Measurements from ENCODE around the gene SDK1. TPM values are rescaled to one million over a fixed set of nuclear protein-coding genes. Genes with fewer than 3 reads are reported as not detected.
A peak's percentile ranks its signal among the peaks of the same experiment; 100 is the strongest.

The SDK1 gene
- total RNA-seq, 1 donor from 2014 or later, result 0.26 TPM

DNA sequence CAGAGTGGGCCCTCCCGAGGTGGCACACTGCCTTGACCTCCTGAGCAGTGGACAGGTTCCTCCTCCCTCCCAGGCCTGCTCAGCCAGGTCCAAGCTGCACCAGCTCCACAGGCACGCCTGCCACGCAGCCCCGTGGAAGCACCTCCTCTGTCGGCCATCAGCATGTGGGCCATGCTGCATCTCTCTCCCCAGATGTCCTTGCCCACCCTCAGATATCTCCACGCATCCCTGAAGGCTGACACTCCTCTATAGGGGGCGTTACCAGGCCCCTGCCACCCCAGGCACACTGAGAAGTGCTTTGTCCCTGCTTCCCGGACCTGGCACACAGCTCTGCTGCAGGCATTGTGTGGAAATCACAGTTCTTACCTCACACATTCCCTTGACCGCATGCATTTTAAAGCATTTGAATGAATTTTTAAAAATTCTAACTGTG lies 598.5 kb downstream of the SDK1 start:
- FAIRE-seq, result no peak

DNA sequence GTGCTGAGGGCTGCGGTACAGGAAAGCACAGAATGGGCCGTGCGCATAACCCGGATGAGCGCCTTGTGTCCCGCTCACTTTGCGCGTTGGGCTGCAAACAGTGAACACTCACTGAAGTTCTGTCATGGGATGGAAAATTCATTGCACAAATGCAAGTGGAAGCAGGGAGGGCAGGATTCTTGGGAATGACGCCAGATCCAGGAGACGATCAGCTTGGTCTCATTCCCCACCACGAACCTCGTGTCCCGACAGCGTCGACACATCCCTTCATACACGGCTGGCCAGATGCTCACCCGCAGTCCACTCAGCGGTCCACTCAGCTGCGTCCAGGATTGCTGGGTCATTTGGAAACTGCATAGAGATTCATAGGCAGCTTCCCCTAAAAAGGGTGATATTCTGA lies 607.1 kb downstream of the SDK1 start:
- TF ChIP-seq, protein P1, sequence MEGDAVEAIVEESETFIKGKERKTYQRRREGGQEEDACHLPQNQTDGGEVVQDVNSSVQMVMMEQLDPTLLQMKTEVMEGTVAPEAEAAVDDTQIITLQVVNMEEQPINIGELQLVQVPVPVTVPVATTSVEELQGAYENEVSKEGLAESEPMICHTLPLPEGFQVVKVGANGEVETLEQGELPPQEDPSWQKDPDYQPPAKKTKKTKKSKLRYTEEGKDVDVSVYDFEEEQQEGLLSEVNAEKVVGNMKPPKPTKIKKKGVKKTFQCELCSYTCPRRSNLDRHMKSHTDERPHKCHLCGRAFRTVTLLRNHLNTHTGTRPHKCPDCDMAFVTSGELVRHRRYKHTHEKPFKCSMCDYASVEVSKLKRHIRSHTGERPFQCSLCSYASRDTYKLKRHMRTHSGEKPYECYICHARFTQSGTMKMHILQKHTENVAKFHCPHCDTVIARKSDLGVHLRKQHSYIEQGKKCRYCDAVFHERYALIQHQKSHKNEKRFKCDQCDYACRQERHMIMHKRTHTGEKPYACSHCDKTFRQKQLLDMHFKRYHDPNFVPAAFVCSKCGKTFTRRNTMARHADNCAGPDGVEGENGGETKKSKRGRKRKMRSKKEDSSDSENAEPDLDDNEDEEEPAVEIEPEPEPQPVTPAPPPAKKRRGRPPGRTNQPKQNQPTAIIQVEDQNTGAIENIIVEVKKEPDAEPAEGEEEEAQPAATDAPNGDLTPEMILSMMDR (IDR thresholded peaks at IDR 0.05; ENCODE audit: insufficient read depth, low read length, severe bottlenecking), result no peak
- peak; percentile 40 for FAIRE-seq
- no peaks in the 10 kb centered on the region for H3K27me3 ChIP-seq (ENCODE audit: control insufficient read depth, insufficient read depth, low read length)

More for the DNA sequence above, 598.5 kb downstream of the SDK1 start:
- TF ChIP-seq, protein P1 (IDR thresholded peaks at IDR 0.05; ENCODE audit: insufficient read depth, low read length, severe bottlenecking), result no peak
- DNase-seq (ENCODE audit: low read depth), result no peak
- no peaks in the 10 kb centered on the region for H3K36me3 ChIP-seq (ENCODE audit: control insufficient read depth, insufficient read depth, low read length)
- H3K27me3 ChIP-seq (ENCODE audit: control insufficient read depth, insufficient read depth, low read length), result no peaks in the 10 kb centered on the region
- no peak overlapping the region for H3K4me3 ChIP-seq (ENCODE audit: low read depth, low read length)

DNA sequence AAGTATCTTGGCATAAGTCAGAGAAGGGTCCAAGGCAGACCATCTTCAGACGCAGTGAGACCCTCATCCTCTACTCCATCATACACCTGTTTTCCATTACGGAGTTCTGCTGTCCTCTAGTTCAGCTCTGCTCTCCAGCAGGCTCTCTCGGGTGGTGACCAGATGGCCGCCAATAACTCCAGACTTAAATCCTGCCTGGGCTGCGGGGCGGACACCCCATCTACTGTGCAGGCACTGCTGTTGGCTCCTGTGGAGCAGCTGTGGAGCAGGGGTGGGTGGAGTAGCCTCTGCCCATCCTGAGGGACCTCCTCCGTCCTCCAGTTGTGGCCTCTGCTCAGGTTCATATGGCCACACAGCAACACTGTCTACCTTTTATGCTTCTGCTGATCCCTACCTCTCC lies 608.1 kb downstream of the SDK1 start:
- DNase-seq (ENCODE audit: low read depth) (no peak), FAIRE-seq (no peak)
- no peaks in the 10 kb centered on the region for H3K27me3 ChIP-seq (ENCODE audit: control insufficient read depth, insufficient read depth, low read length)
- TF ChIP-seq, protein P1 (IDR thresholded peaks at IDR 0.05; ENCODE audit: insufficient read depth, low read length, severe bottlenecking), result no peak
- H3K36me3 ChIP-seq (ENCODE audit: control insufficient read depth, insufficient read depth, low read length), result no peaks in the 10 kb centered on the region
- no peak overlapping the region for H3K4me3 ChIP-seq (ENCODE audit: low read depth, low read length)

More for the DNA sequence above, 607.1 kb downstream of the SDK1 start:
- Histone ChIP-seq H3K36me3 (ENCODE audit: control insufficient read depth, insufficient read depth, low read length) (no peaks in the 10 kb centered on the region), H3K4me3 (ENCODE audit: low read depth, low read length) (no peak overlapping the region)
- DNase-seq (ENCODE audit: low read depth), result no peak

DNA sequence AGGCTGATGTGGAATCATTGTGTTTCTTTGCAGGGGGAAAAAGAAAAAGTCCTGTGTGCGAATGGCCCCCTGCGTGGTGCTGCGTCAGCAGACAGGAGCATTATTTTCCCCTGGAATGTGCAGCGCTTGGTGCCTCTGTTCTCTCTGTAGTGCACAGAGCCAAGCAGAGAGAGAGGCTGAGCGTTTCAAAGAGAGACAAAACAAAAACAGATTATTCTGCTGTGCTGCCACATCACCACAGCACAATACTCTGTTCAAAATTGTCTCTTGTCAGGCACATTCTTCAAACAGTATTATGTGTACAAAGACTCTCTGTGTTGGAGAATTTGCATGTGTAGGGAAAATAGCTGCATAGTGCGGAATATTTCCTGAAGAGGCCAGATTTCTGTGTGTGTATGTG lies 609.0 kb downstream of the SDK1 start:
- Histone ChIP-seq H3K27me3 (ENCODE audit: control insufficient read depth, insufficient read depth, low read length) (no peaks in the 10 kb centered on the region), H3K4me3 (ENCODE audit: low read depth, low read length) (no peak overlapping the region), H3K36me3 (ENCODE audit: control insufficient read depth, insufficient read depth, low read length) (no peaks in the 10 kb centered on the region)
- DNase-seq (ENCODE audit: low read depth), result no peak
- TF ChIP-seq, protein P1 (IDR thresholded peaks at IDR 0.05; ENCODE audit: insufficient read depth, low read length, severe bottlenecking), result no peak
- no peak for FAIRE-seq

DNA sequence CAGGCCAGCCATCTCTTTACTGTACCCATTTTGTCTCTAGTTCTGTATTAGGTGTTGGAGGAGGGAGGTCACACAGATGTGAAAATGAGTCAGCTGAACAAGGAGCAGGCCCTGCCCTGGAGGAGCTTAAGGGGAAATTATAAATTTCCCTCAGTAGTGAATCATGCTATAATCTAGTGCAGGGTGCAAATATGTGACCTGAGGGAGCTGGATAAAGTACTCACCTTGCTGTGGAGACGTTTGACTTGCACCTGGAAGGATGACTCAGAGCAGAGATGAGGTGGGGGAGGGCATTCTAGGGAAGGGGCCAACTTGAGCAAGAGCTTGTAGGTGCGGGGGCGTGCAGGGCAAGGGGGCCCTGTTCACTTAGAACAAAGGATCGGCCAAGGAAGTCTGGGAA lies 610.6 kb downstream of the SDK1 start:
- FAIRE-seq (no peak), DNase-seq (ENCODE audit: low read depth) (peak; percentile 98)
- no peaks in the 10 kb centered on the region for H3K27me3 ChIP-seq (ENCODE audit: control insufficient read depth, insufficient read depth, low read length)
- no peaks in the 10 kb centered on the region for H3K36me3 ChIP-seq (ENCODE audit: control insufficient read depth, insufficient read depth, low read length)
- H3K4me3 ChIP-seq (ENCODE audit: low read depth, low read length), result no peak overlapping the region
- TF ChIP-seq, protein P1 (IDR thresholded peaks at IDR 0.05; ENCODE audit: insufficient read depth, low read length, severe bottlenecking), result no peak

DNA sequence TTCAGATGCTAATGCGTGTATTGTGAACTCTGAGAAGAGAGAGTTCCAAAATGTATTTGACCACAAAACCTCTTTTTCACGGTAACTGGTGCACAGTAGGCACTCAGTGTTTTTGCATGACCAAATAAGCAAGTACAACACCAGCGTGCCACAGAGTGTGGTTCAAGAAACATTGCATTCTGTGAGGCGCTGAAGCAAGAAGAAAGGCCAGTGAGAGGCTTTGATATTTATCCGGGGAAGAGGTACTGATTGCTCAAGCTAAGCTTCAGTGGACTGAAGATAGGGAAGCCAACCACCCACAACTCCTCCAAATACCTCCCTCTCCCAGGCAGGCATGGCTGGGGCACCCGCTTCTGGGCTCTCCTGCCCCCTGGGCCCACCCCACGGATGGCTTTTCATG lies 611.2 kb downstream of the SDK1 start:
- no peaks in the 10 kb centered on the region for H3K36me3 ChIP-seq (ENCODE audit: control insufficient read depth, insufficient read depth, low read length)
- DNase-seq (ENCODE audit: low read depth) (peak; percentile 11), FAIRE-seq (no peak)
- TF ChIP-seq, protein P1 (IDR thresholded peaks at IDR 0.05; ENCODE audit: insufficient read depth, low read length, severe bottlenecking), result no peak
- no peak overlapping the region for H3K4me3 ChIP-seq (ENCODE audit: low read depth, low read length)
- no peaks in the 10 kb centered on the region for H3K27me3 ChIP-seq (ENCODE audit: control insufficient read depth, insufficient read depth, low read length)
